HG02798 (cell line): ENCODE measurements around the gene CANX.
A peak's percentile ranks its signal among the peaks of the same experiment; 100 is the strongest.
"Not testable (repeated sequence)": the region's sequence is repeated elsewhere in the genome, so short reads cannot be mapped to it uniquely, and the experiment has no call there.

ENCODE experiments used
- ATAC-seq: cut with Tn5 transposase; IDR thresholded peaks from one replicate; pipeline ENCODE4 v1.9.1; 2021; ENCODE audit warnings: mild to moderate bottlenecking; ENCODE audit not compliant: unreplicated experiment, poor library complexity

CANX gene

GRCh38 chr5:179697993-179698934 lies 503 bp upstream of the CANX start:
- ATAC-seq, result peak; percentile 93

- ATAC-seq, result no peak
Measured at GRCh38 chr5:179699616-179700237, 960 bp downstream of the CANX start.

DNA sequence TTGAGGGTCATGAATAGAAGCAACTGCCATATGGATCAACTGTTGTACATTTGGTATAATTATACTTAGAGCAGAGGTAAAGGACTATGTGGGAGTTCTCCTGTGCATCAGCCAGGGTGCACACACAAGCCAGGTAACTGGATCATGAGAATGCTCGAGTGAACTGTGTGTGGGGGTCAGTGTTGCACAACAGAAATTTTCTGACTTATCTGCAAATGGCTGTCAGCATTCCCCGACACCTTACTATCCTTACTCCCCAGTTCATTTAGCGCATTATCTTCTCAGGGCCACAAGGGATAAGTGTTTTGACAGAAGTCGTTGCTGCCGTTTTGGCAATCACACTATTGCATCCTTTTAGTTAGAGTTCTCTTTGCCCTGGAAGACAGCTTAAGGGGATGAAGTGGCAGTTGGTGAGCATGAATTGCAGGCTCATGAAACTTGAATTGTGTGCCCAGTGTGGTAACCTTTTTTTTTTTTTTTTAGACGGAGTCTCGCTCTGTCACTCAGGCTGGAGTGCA lies 1.7 kb downstream of the CANX start:
- no peak for ATAC-seq

DNA sequence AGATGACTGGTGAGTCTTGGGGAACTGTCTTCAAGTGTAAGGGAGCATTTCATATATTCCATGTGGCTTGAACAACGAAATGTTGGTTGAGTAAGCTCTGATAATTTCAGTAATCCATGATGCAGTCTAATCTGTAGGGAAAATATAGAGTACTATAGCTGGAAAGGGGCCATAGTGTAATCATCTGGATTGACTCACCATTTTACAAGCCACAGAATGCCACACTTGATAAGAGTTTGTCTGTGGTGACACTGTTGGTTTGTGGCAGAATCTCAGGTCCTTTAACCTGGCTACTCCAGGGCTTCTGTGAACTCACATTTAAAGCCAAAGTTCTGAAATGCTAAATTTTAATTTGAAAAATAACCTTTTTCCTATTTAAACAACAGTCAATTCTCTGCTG lies 17.5 kb downstream of the CANX start:
- ATAC-seq, result no peak

DNA sequence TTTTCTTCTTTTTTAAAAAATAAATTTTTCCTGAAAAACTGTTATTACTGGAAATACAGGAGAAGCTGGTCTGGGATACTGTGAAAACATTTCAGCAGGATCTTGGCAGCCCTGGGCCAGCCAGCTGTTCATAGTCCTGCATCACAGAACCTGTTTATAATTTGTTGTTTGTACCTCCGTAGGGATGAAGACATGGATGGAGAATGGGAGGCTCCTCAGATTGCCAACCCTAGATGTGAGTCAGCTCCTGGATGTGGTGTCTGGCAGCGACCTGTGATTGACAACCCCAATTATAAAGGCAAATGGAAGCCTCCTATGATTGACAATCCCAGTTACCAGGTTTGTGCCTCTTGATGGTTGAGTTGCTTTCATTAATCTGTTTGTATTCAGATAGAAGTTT lies 21.5 kb downstream of the CANX start:
- no peak for ATAC-seq

DNA sequence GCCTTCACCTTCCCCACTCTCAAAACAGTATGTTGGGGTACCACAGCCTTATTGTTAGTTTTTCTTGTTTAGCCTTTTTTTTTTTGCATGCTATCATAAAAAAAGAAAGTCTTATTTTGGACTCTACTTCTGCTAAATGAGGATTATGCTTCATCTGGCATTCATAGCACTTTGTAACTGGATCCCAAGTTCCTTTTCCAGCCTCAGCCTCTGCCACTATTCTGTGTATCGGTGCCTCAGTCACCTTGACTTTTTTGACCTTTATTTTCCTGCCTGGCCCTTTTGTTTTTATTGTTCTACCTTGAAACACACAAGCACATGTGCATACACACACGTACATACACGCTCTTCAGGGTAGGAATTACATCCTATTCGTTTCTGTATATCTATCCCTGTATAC lies 25.4 kb downstream of the CANX start:
- ATAC-seq, result no peak

- ATAC-seq, result no peak
Measured at GRCh38 chr5:179727106-179727505, 28.3 kb downstream of the CANX start.

DNA sequence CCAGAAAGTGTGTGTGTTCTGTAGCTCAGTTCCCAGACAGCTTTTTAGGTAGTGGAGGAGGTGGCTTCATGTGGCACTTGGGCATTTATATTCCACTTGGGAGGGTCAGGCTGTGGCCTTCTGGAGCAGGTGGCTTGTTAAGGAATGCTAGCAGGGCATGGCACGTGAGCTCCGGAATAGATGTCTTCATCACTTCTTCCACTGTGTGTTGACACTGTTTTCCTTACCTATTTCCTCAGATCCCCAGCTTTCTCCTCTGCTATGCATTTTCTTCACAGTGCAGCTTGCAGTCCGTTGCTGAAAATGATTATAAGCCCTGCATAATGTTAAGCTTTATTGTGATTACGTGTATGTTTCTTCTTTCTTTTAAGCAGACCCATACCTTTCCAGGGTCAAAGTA lies 30.5 kb downstream of the CANX start:
- no peak for ATAC-seq

DNA sequence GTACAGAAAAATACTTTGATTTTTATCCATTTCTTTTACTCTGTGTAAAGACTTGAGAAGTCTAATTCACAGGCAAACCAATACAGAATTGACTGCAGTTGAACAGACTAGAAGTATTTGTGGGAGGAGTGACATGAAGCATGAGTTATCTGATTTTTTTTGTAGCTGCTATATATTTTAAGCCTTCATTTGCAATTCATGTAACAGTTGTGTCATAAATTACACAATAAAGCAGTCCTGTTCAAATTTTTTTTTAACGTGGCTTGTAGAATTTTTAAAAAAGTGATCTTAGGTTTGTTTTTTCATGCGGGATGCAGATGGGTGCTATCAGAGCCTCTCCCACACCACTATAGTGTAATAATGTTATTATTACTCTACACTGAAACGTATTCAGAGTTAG lies 31.0 kb downstream of the CANX start:
- ATAC-seq, result no peak

DNA sequence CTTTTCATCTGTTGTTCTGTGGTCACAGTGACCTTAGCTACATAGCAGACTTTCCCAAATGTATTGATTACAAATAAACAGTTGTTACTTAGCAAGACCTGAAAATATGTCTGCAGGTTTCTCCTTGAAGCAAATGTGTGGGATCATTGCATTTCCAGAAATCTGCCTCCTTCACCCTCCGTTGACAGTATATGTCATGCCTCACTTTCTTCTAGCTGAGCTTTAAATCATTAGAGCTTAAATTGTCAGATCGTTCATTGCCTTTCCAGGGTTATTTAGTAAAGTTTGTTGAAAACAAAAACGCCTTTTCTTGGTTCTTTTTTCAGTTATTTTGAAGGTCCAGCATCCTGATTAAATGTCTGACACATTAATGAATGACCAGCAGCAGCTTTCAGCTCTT lies 31.6 kb downstream of the CANX start:
- ATAC-seq, result no peak

GRCh38 chr5:179730852-179731251 lies 32.1 kb downstream of the CANX start:
- no peak for ATAC-seq

DNA sequence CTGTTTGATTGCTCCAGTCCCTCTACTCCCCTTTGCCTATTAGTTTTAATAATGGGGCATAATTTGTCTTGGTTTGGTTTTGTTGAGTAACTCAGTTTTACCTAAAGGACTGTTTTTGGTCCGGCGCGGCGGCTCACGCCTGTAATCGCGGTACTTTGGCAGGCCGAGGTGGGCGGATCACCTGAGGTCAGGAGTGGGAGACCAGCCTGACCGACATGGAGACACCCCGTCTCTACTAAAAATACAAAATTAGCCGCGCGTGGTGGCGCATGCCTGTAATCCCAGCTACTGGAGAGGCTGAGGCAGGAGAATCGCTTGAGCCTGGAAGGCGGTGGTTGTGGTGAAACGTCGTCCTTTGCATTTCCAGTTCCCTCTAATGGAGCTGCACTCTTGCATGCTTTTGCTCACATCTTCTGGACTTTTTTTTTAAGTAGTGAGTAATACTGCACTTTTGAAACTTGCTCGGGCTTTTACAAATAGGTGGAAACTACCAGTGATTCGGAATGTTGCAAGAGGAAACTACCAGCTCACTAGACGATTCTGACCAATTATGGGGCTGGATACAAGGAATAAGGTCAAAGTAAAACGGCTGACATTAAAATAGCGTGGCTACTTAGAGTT lies 33.1 kb downstream of the CANX start:
- ATAC-seq, result peak; percentile 7

- ATAC-seq, result peak; percentile 95
Measured at GRCh38 chr5:179732412-179732917, 33.7 kb downstream of the CANX start, which contains the start of gene MAML1. MAML1 (plus strand) TSS chr5:179732822; CDS start chr5:179733113, 291 bp downstream.

DNA sequence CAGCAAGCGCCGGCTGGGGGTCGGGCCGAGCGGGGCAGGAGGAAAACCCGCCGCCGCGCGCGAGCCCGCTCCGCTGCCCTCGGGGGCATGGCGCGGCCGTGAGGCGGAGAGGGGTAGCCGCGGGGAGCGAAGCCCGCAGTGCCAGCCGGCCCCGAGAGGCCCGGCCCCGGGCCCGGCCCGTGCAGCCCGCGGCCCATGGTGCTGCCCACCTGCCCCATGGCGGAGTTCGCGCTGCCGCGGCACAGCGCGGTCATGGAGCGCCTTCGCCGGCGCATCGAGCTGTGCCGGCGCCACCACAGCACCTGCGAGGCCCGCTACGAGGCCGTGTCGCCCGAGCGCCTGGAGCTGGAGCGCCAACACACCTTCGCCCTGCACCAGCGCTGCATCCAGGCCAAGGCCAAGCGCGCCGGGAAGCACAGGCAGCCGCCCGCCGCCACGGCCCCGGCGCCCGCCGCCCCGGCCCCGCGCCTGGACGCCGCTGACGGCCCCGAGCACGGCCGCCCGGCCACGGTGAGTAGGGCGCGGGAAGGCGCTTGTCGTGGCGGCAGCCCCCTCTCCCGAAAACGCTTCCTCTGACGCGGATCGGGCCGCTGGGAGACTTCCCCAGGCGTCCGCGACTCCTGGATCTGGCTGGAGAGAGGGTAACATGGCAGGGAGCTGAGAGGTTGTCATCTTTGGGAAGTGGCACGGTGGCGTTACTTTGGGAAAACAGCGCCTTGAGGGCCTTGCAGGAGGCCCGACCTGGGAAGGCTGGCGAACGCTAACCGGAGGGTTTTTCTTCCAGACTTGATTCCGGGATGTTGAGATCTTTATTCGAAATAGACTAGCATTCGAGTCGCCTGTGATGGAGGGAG lies 34.4 kb downstream of the CANX start:
- ATAC-seq, result peak; percentile 31

- ATAC-seq, result no peak
Measured at GRCh38 chr5:179733772-179734126, 35.0 kb downstream of the CANX start.

- no peak for ATAC-seq
Measured at GRCh38 chr5:179734536-179735164, 35.9 kb downstream of the CANX start.

GRCh38 chr5:179738742-179739141 lies 40.0 kb downstream of the CANX start:
- no peak for ATAC-seq

DNA sequence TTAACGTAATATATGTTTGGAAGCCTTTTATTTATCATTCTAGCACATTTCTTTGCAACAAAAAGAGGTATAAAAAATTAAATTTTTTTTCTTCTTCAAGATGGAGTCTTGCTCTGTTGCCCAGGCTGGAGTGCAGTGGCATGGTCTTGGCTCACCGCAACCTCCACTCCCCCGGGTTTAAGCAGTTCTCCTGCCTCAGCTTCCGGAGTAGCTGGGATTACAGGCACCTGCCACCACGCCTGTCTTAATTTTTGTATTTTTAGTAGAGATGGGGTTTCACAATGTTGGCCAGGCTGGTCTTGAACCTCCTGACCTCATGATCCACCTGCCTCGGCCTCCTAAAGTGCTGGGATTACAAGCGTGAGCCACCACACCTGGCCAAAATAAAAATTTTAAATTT lies 45.3 kb downstream of the CANX start:
- ATAC-seq, result not testable (repeated sequence)

GRCh38 chr5:179746872-179747271 lies 48.1 kb downstream of the CANX start:
- no peak for ATAC-seq
